Fibroblast of lung (primary cell): Measurements from ENCODE around the gene PLEKHA7. TPM values are rescaled to one million over a fixed set of nuclear protein-coding genes. Genes with fewer than 3 reads are reported as not detected.

ENCODE experiments used
- DNase-seq, 2 donors: peaks; one replicate each; pipeline versions ENCODE4 v3.0.0 to v3.0.0-alpha.2; 2010; ENCODE audit warnings: low read depth in 2 of 2
- H2AFZ ChIP-seq: 2 replicates; pipeline ENCODE4 v1.5.1; 2012; ENCODE audit warnings: low read length, control low read depth, inconsistent platforms
- H3K27ac ChIP-seq: 2 replicates; pipeline ENCODE4 v1.5.1; 2011; ENCODE audit warnings: low read length, control low read depth; ENCODE audit not compliant: insufficient read depth
- H3K27me3 ChIP-seq: 2 replicates; pipeline ENCODE4 v1.5.1; 2011; ENCODE audit warnings: mild to moderate bottlenecking, low read length; ENCODE audit not compliant: control insufficient read depth, insufficient read depth
- H3K36me3 ChIP-seq: 2 replicates; pipeline ENCODE4 v1.5.1; 2011; ENCODE audit warnings: low read length; ENCODE audit not compliant: control insufficient read depth, insufficient read depth
- H3K4me1 ChIP-seq: 2 replicates; pipeline ENCODE4 v1.5.1; 2011; ENCODE audit warnings: low read length; ENCODE audit not compliant: control insufficient read depth, insufficient read depth; ENCODE audit errors: extremely low read depth
- H3K4me2 ChIP-seq: 2 replicates; pipeline ENCODE4 v1.5.1; 2011; ENCODE audit warnings: low read length, control low read depth; ENCODE audit not compliant: insufficient read depth; ENCODE audit errors: extremely low read depth
- H3K4me3 ChIP-seq, 4 experiments: fragments of 200-600 bp in 1 of 4; sonication (generic) in 1 of 4; replicated peaks in 1 of 4; 2 replicates each; pipeline ENCODE4 v1.5.1; 2011 to 2016; ENCODE audit warnings: low read length in 4 of 4, low read depth in 3 of 4, mild to moderate bottlenecking in 3 of 4, control low read depth in 2 of 4, inconsistent platforms in 1 of 4, mixed read lengths in 1 of 4; ENCODE audit not compliant: insufficient read depth in 1 of 4; ENCODE audit errors: control extremely low read depth in 1 of 4
- H3K79me2 ChIP-seq: 2 replicates; pipeline ENCODE4 v1.5.1; 2012; ENCODE audit warnings: mild to moderate bottlenecking, low read length, inconsistent platforms; ENCODE audit not compliant: control insufficient read depth, insufficient read depth
- H3K9ac ChIP-seq: 2 replicates; pipeline ENCODE4 v1.5.1; 2011; ENCODE audit warnings: mild to moderate bottlenecking, low read length, control low read depth; ENCODE audit not compliant: insufficient read depth
- H3K9me3 ChIP-seq: 2 replicates; pipeline ENCODE4 v1.5.1; 2012; ENCODE audit warnings: low read depth, low read length; ENCODE audit not compliant: control insufficient read depth, insufficient read depth
- H4K20me1 ChIP-seq: 2 replicates; pipeline ENCODE4 v1.5.1; 2011; ENCODE audit warnings: low read length; ENCODE audit not compliant: control insufficient read depth, insufficient read depth; ENCODE audit errors: extremely low read depth
- CTCF ChIP-seq, 2 donors: IDR thresholded peaks in 1 of 2; conservative IDR thresholded peaks in 1 of 2; 1 replicate in 1 of 2; 2 replicates in 1 of 2; pipeline ENCODE4 v1.5.1; 2011 to 2012; ENCODE audit warnings: low read length in 2 of 2, control low read depth in 1 of 2, inconsistent platforms in 1 of 2, low read depth in 1 of 2, mild to moderate bottlenecking in 1 of 2
- EZH2 ChIP-seq: IDR thresholded peaks from 2 replicates; pipeline ENCODE4 v1.5.1; 2012; ENCODE audit warnings: low read length, control low read depth, mild to moderate bottlenecking; ENCODE audit errors: missing control alignments
- polyA plus RNA-seq, 2 donors: library from polyadenylated mRNA; depleted of rRNA in 1 of 2; stranded (reverse) in 1 of 2; unstranded in 1 of 2; fragments of >200 nt; gene quantifications; 2 replicates each; pipeline ENCODE4 v1.2.1, GENCODE V29; 2011 to 2012; ENCODE audit warnings: missing spikeins in 1 of 2
- total RNA-seq: library from RNA; depleted of rRNA; stranded (reverse); fragments of >200 nt; gene quantifications from 2 replicates; pipeline ENCODE4 v1.2.1, GENCODE V29; 2014

PLEKHA7 gene
- total and polyA plus RNA-seq, 2 donors (not counting 1 experiment from before 2014, with no cell fraction given): 0.11 to 0.17 TPM

GRCh38 chr11:16899708-16900303 lies 114.4 kb downstream of the PLEKHA7 start:
- Histone ChIP-seq H2AFZ (no peak overlapping the region), H3K9ac (no peak overlapping the region), H4K20me1 (no peaks in the 10 kb centered on the region), H3K4me3 (no peak overlapping the region), H3K79me2 (no peaks in the 10 kb centered on the region), H3K9me3 (no peaks in the 10 kb centered on the region), H3K36me3 (no peaks in the 10 kb centered on the region), H3K27me3 (no peaks in the 10 kb centered on the region), H3K4me1 (no peaks in the 10 kb centered on the region), H3K4me2 (no peak overlapping the region), H3K27ac (no peak overlapping the region)
- TF ChIP-seq CTCF (conservative IDR thresholded peaks at IDR 0.05 in 1 of 2, IDR thresholded peaks at IDR 0.05 in 1 of 2; ENCODE audit: low read depth in 1 of 2, low read length in 2 of 2) (no peak), EZH2 (no peak)
- no peak for DNase-seq

GRCh38 chr11:16898274-16898985 lies 115.8 kb downstream of the PLEKHA7 start:
- Histone ChIP-seq H3K4me2 (no peak overlapping the region), H3K27me3 (no peaks in the 10 kb centered on the region), H3K36me3 (no peaks in the 10 kb centered on the region), H3K9me3 (no peaks in the 10 kb centered on the region), H4K20me1 (no peaks in the 10 kb centered on the region), H3K9ac (no peak overlapping the region), H2AFZ (no peak overlapping the region), H3K27ac (no peak overlapping the region), H3K4me1 (no peaks in the 10 kb centered on the region), H3K4me3 (no peak overlapping the region), H3K79me2 (no peaks in the 10 kb centered on the region)
- DNase-seq: no peak
- TF ChIP-seq CTCF (conservative IDR thresholded peaks at IDR 0.05 in 1 of 2, IDR thresholded peaks at IDR 0.05 in 1 of 2; ENCODE audit: low read depth in 1 of 2, low read length in 2 of 2) (no peak), EZH2 (no peak)

GRCh38 chr11:16897470-16898061 lies 116.6 kb downstream of the PLEKHA7 start:
- no peaks in the 10 kb centered on the region for H4K20me1 ChIP-seq
- TF ChIP-seq CTCF (conservative IDR thresholded peaks at IDR 0.05 in 1 of 2, IDR thresholded peaks at IDR 0.05 in 1 of 2; ENCODE audit: low read depth in 1 of 2, low read length in 2 of 2) (no peak), EZH2 (no peak)
- H3K4me2 ChIP-seq: no peak overlapping the region
- H2AFZ ChIP-seq: no peak overlapping the region
- no peaks in the 10 kb centered on the region for H3K4me1 ChIP-seq
- no peaks in the 10 kb centered on the region for H3K9me3 ChIP-seq
- H3K36me3 ChIP-seq: no peaks in the 10 kb centered on the region
- H3K4me3 ChIP-seq: no peak overlapping the region
- H3K27me3 ChIP-seq: no peaks in the 10 kb centered on the region
- H3K79me2 ChIP-seq: no peaks in the 10 kb centered on the region
- H3K27ac ChIP-seq: no peak overlapping the region
- no peak for DNase-seq
- H3K9ac ChIP-seq: no peak overlapping the region
